Hepatic stellate cell (primary cell): ENCODE data around the gene SPG7.
A peak's percentile ranks its signal among the peaks of the same experiment; 100 is the strongest.

Experiments
- DNase-seq: peaks from one replicate; pipeline ENCODE4 v3.0.0; 2011; ENCODE audit warnings: low spot score

SPG7 gene

DNA sequence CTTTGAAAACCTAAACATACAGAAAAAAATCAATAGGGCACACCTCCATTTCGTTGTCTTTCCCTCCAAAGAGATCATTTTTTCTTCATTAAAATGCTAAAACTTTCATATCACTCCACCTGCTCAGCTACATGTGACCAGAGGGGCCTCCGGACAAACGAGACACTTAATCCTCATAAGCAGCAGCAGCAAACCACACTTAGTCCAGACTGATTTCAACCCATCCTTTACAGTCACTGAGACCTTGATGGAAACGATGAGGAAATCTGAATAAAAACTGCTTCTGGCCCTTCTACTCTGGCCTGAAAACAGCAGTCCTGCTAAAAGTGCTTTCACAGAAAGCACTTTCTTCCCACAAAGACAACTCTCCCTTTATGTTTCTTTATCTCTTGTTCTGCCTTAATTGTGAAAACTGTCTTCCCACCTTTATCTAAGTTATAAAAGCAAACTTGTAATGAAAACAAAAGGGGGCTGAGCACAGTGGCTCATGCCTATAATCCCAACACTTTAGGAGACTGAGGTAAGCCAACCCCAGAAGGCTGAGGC lies 22.4 kb upstream of the SPG7 start:
- no peak for DNase-seq

DNA sequence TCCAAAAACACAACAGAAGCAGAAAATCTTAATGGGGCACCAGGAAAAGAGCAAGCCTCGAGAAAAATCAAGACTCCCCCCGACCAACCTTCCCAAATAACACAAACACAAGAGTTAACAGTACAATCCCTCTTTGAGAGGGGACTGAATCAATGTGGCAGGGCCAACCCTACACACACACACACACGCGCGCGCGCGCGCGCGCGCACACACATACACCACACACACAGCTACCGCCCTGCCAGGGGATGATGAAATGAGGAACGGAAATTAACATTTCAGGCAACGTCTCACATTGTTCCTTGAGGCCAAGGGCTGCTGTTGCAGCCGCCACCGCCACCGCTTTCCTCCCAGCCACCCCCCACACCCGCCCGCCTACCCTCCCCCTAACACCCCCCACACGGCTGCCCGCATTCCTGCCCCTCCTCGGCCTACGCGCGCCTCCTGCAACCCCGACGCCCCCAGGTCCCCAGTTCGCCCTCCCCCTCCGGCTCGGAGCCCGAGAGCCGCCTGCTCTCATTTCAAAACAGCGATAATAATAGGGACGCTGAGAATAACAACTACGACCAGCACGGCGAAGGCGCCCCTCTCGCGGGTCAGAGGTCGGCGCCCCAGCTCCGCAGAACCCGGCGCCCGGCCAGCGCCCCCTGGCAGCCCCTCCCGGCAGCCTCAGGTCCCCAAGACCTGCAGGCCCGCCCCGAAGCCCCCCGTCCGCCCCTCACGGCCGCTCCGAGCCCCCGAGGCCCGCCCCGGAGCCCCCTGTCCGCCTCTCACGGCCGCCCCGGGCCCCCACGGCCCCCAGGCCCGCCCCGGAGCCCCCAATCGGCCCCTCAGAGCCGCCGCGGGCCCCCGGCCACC lies 18.9 kb upstream of the SPG7 start:
- peak; percentile 90 for DNase-seq

DNA sequence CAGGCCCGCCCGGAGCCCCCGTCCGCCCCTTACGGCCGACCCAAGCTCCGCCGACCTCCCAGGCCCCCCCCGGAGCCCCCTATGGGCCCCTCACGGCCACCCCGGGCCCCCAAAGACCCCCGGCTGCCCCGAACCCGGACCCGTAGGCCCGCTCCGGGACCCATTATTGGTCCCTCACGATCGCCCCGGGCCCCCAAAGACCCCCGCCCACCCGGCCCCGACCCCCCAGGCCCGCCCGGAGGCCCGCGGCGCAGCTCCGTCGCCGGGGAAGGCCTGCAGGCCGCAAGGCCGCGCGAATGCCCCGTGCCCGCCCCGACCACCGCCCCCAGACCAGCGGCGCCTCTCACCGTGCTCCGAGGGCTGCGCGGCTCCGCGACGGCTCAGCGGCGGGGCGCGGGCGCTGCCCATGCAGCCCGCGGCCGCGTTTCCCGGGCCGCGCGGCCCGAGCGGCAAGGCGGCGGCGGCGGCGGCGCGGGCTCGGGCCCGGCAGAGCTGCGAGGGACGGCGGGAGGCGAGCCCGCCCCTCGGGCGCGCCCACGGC lies 18.2 kb upstream of the SPG7 start:
- DNase-seq = no peak

DNA sequence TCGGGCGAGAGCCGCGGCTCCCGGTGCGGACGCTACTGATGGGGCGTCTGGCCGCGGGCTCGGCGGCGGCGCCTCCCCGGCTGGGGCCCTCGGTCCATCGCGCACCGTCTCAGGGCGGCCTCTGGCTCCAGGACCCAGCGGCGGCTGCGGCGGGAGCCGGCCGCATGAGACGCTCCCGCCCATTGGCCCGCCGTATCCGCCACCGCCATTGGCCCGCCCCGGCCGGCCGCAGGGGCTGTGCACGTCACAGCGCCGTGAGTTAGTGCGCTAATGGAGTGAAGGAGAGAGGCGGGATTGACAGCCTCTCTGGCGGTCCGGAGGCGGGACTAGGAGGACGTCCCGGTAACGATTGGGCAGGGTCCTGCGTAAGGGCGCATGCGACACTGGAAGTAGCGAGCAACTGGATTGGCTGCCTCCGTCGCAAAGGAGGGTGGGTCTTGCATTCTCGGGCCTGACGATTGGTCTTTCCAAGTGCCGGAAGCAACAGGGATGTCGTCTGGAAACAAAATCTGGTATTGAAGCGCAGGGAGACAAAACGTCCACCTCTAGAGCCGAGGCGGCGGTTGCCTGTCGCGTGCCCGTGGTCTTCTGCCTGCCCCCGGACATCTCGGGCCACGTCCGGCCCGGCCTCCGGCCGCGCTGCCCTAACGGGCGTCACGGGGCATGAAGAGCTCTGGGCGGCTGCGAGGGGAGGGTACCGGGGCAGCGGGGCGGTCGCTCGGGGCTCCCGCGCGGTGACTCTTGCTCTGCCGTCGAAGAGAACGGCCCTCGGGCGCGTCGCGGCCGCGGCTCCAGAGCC lies 17.6 kb upstream of the SPG7 start, which contains the start of gene ANKRD11:
ANKRD11 (minus strand) TSS at position 123 of the 799 bp plus-strand sequence. CDS start 173,542 bp downstream, outside the sequence.
- DNase-seq = peak; percentile 100

DNA sequence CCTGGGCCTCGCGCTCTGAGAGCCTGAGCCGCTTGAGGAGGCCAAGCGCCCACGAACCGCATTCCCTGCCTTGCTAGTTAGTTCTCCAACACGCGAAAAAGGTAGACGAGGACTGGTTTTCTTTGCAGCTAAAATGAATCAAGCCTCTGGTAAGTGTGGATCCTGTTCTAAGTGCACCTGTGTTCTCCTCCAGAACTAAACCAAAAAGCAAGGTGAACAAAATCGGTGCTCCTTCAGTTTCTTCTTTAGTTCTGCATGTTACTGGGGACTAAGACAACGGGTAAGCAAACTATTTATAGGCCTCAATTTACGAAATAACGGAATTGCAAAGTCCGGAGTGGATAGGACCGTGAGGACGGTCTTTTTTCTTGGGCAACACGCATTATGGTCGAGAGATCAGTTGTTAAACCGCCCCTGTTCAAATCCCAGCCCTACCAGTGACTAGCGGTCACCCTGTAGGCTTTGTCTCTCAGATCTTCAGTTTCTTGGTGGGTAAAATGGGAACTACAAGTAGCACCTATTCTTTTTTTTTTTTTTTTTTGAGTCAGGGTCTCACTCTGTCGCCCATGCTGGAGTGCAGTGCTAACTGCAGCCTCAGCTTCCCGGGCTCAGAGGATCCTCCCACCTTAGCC lies 16.8 kb upstream of the SPG7 start:
- DNase-seq = peak; percentile 68

DNA sequence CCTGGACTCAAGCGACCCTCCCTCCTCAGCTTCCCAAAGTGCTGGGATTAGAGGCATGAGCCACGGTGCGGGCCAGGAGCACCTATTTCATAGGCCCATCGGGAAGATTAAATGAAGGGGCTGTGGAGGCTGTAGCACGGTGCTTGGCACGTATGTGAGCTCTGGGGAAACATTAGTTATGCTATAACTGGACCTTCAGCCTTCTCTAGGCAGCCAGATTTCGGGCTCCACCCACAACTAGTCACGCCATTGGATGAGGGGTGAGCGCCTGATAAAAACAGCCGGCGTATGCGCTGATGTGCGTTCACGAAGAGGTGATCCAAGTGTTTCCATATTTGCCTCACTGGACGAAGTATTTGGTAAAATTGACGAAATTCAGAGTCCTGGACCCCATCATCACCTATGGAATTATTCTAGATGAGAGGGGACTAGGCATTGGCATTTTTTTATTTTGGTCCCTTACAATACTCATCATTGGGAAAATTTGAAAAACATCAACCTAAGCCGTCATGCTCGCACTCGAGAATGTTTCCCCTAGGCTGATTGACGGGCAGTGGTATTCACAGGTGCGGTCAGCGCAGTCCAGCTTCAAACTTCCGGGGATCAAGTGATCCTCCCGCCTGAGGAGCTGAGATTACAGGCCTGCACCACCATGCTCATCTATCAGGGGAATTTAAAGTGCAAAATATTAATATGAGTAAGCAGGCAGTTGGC lies 16.1 kb upstream of the SPG7 start:
- DNase-seq = no peak

DNA sequence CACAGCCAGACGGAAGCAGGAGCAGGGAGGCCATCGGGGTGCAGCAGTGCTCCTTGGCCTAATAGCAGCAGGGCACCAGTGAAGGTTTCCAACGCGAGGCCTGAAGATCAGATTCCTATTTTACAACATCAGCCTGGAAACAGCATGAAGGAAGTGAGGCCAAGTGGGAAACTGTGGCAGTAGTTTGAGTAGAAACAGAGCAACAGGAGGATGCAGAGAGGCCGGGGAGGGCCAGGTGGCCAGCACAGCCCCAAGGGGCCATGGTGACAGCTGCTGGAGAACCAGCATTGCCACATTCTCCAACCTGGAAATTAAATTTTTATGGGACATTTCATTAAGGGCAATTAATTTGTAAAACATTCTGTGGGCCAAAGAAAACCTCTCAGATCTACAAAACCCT lies 14.4 kb upstream of the SPG7 start:
- no peak for DNase-seq

DNA sequence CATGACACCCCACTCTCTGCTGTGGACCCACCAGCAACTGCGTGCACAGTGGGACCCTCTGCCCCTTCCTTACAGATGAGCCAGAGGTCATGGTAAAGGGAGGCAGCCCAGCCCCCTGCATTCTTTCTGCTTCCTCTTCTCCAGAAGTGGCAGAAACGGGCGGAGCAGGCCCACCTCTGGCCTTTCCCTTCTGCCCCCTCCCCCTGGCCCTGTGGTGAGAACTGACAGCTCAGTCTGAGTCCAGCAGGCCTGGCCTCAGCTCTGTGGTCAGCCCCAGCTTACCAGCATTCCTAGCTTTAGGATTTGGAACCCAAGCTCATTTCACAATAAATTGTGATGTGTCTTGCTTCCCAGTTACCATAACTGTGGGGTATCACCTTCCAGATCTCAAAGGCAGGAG lies 13.1 kb upstream of the SPG7 start:
- peak; percentile 85 for DNase-seq

DNA sequence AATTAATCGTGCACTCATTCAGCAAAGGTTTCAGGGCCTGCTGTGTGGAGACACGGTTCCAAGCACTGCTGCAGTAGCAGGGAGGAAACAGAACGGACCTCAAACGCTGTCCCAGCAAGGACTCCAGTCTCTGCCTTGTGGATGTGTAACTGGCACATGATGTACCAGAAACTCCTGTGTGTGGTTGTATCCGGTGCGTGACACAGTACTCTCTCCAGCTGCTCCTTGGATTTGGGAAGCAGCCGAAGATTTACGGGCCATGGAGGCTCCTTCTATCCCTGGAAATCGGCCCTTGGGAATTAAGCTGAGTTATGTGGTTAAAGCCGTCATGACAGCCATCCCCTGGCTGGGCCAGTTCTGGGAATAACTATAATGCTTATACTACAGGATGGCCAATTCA lies 9.4 kb upstream of the SPG7 start:
- DNase-seq = no peak

DNA sequence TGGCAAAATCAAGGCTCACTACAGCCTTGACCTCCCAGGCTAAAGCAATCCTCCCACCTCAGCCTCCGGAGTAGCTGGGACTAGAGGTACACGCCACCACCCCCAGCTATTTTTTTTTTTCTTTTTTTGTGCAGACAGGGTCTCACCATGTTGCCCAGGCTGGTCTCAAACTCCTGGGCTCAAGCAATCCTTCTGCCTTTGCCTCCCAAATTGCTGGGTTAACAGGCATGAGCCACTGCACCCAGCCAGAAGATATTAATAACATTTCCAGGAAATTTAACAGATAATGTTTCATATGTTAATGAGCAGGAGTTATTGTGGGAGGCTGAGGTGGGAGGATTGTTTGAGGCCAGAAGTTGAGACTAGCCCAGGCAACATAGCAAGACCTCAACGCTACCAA lies 8.4 kb upstream of the SPG7 start:
- DNase-seq = no peak

DNA sequence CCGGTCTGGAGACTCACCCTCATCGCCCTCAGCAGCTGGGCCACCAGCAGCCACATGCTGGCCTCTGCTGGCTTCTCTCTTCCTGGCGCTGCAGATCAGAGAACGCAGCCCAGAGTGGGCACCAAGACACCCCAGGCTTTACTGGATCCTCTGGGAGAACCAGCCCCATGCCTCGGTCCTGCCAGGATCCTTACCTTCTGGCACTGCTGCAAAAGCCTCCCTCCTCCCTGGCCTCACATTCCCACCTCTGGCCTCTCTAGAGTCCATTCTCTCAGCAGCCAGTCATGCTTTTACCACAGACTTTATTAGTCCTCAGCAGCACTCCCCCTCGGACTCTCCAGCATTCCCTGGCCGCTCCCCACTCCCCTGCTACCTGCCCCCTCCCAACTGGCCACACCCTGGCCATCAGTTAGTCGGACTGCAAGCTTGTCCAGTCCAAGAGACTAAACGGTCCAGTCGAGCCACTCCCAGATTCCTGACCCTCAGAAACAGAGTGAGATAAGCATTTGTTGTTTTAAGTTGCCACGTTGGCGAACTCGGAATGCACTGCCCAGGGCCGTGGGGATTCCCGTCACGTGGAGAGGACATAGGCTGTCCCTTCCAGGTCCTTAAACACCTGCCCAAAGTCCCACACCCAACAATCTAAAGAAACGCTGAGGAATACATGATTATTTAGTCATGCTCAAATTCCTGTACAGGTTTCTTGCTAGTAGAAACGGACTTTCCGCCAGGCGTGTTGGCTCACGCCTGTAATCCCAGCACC lies 5.9 kb upstream of the SPG7 start:
- DNase-seq = peak; percentile 58

DNA sequence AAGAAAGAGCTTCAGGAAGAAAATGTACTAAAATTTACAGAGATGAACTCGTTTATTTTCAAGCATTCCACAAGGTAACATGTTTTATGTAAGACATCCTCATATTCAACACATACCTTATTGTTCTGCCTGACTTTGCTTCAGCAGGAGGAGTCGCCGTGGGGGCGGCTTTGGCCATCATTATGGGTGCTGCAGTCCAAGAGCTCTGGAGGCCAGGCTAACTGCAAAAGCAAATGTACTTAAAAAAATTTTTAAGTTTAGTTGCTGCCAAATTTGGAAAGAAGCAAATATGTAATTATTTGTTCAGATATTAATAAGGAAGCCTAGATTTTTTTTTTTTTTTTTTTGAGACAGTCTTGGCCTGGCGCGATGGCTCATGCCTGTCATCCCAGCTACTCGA lies 4.1 kb upstream of the SPG7 start:
- no peak for DNase-seq

DNA sequence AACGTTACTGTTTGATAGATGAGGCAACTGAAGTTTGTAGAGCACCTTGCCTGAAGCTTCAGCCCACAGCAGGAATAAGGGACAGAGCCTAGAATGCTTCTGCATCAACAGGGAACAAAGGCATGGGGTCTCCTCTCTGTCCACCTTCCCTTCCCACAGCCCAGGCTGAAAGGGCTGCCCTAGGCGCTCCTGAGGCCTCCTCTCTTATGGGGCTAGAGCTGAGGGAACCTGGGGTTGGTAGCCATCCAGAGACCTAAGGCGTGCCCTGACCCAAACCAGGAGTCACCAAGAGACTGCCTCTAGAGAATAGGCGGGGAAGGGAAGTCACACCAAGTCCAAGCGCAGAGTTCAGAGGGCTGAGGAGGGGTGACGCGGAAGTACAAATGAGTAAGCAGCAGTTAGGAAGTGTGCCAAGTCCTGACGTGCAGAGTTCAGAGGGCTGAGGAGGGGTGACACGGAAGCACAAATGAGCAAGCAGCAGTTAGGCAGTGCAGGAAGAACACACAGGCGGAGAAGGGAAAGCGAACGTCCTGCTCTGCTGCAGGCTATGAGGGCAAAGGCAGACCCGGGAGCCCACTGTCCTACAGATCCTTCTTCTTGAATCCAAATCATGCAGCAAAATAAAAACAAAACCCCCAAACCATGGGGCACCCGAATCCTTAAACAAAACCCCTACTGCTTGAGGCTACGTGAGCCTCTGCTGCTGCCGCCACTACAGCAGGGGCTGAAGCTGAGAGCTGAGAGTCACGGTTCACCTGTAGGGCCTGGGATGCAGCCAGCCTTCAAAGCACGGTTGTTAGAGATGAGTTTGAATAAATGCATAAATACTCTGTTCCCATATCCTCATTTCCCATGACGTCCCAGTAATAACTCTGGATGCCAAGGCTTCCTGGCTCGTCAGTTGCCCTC lies 2.7 kb upstream of the SPG7 start:
- DNase-seq = peak; percentile 84

DNA sequence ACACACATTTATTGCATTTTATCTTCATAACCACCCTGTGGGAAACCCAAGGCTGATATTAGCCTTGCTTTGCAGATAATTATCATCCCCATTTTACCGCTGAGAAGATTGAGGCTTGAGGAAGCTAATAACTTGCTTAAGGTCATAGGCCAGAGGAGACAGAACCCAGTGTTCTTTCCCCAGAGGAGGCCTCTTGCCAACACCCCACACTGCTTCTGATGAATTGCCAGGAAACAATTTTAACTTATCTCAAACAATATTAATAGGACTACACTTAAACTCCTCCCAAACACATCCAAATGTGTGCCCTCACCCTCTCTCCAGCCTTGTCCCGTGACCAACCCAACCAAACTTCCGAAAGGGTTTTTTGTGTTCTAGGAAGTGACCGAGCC lies 2.1 kb upstream of the SPG7 start:
- DNase-seq = no peak

DNA sequence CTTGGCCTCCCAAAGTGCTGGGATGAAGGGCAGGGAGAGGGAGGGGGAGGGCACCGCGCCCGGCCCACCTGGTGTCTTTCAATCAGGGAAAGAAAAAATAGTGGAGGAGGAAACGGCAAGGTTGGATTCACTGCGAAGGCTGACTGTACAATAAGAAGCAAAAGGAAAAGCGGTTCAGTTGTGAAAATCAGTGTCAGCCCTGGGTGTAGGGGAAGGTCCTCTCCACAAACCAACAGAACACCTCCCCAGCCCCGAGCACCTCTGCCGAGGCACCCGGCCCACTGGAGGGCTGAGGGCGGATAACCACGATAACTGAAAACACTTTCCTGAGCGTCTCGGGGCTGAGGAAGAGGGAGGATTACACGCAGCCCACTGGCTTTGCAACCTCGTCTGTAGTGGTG lies 1.4 kb upstream of the SPG7 start:
- DNase-seq = no peak

DNA sequence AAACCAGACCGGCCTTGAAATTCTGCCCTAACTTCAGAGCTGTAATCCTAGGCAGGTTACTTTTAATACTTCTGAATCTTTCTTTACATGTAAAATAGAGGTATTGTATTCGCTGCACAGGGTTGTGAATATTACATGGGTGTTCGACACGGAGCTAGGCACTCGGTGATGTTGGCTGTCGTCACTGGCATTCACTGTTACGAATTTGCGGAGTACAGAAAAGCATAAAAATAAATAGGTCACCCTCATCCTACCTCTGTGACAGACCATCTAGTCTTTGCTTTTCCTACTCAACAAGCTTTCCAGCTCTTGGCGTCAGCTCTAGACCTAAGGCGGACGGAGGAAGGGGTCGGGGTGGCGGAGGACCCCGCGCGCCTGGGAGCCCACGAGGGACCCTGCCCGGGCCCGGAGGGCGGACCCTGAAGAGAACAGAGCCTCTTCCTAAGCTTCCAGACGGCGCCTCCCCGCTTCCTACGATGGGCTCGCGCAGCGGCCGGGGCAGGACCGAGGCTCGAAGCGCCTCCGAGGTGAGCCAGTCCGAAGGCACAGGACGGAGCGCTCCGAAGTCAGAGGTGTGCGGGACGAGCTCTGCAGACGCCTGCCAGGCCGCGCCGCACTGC lies 879 bp upstream of the SPG7 start:
- no peak for DNase-seq

DNA sequence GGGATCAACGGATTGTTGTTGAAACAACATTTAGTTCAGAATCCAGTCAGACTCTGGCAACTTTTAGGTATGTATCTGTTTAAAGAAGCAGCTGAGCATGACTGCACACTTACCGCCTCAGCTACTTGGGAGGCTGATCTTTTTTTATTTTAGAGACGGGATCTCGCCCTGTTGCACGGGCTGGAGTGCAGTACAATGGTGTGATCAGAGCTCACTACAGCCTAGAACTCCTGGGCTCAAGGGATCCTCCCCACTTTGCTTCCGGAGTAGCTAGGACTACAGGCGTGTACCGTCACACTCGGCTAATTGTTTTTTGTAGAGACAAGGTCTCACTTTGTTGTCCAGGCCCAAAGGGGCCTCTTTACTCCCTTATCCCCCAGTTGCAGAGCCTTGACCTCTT lies 2.3 kb downstream of the SPG7 start:
- no peak for DNase-seq

DNA sequence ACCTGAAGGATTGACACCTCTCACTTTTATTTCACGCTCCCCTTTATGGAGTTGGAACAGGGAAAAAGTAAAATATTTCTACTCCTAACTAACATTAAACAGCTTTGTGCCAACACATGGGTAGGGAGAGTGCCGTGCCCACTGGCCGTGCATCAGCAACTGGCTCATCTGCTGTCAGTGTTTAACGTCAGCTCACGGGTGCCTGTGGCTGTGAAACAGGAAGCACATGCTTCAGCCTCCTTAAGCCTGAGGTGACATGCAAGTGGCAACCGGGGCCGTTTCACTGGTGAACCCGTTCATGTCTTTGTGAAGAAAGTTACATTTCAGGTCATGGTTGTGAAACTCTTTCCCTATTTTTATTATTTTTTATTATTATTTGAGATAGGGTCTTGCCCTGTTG lies 3.2 kb downstream of the SPG7 start:
- DNase-seq = no peak

DNA sequence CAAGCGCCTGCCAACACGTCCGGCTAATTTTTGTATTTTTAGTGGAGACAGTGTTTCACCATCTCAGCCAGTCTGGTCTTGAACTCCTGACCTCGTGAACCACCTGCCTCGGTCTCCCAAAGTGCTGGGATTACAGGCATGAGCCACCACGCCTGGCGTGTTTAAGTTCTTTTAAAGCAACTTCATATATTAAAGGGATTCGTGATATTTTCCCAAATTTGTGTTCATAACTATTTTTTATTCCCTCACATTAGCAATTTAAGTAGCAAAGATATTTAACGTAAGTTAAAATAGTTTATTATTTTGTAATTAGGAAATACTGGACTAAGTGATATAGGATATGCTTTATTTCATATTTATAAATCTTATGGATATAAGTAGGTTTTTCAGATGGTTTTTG lies 4.2 kb downstream of the SPG7 start:
- DNase-seq = no peak
